ENCODE measurements around the gene ARHGAP24. TPM values are rescaled to one million over a fixed set of nuclear protein-coding genes. Genes with fewer than 3 reads are reported as not detected.

ARHGAP24 gene
- total and polyA plus RNA-seq, 12 donors: 0.72 to 53.4 (median 4.4) TPM

DNA sequence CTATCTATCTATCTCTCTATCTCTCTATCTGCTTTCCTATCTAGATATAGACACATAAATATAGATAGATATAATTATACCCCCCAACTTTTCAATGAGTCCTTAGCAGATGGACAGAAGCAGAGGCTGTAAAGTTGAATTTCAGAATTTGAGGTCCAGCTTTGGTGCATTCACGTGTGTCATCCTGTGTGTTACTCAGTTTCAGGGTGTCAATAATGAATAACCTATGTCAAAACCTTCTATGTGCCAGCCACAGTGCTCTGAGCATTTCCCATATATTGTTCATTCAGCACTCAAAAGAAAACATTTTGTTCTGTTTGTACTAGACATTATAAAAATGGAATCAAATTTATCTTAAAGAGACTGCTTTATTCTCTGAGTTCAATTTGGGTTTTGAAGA, 310.0 kb downstream of the ARHGAP24 start:
- TF ChIP-seq, protein P1, sequence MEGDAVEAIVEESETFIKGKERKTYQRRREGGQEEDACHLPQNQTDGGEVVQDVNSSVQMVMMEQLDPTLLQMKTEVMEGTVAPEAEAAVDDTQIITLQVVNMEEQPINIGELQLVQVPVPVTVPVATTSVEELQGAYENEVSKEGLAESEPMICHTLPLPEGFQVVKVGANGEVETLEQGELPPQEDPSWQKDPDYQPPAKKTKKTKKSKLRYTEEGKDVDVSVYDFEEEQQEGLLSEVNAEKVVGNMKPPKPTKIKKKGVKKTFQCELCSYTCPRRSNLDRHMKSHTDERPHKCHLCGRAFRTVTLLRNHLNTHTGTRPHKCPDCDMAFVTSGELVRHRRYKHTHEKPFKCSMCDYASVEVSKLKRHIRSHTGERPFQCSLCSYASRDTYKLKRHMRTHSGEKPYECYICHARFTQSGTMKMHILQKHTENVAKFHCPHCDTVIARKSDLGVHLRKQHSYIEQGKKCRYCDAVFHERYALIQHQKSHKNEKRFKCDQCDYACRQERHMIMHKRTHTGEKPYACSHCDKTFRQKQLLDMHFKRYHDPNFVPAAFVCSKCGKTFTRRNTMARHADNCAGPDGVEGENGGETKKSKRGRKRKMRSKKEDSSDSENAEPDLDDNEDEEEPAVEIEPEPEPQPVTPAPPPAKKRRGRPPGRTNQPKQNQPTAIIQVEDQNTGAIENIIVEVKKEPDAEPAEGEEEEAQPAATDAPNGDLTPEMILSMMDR (IDR thresholded peaks at IDR 0.05): no peak
- TF ChIP-seq POLR2A (IDR thresholded peaks at IDR 0.05): no peak
- Histone ChIP-seq H3K27me3 (no peaks in the 10 kb centered on the region), H3K36me3 (replicated peaks in 1 of 2) (no peaks in the 10 kb centered on the region), H3K4me1 (replicated peaks in 1 of 2) (no peaks in the 10 kb centered on the region), H3K4me3 (no peak overlapping the region), H3K9me3 (replicated peaks in 1 of 3) (no peaks in the 10 kb centered on the region), H3K27ac (no peak overlapping the region)
- 79 to 100% (median 83%) methylated on average over 1 of the region's 1 CpG for WGBS, 4 donors
- DNase-seq: no peak
- intact Hi-C loops (cut with DNase I): no loop called here

DNA sequence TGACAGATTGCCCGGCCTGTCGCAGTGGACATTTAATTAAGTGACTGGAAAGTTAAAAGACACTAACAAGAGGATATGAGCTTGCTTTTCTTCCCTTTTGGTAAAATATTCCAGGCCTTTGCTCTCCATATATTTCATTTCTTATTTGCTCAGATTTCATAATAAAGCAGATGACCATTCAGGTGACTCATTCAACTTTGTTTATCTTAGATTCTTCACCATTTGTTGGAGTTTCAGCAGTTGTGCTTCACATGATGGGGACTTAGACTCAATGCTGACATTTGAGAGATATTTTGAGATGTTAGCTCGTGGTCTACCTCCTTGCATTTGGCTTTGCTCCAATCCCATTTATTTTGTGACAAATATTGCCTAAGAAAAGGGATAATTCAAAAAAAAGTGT, 312.2 kb downstream of the ARHGAP24 start:
- no peaks in the 10 kb centered on the region for H3K27me3 ChIP-seq
- WGBS, 4 donors: 70 to 74% (median 71%) methylated on average over 3 of the region's 3 CpGs
- H3K9me3 ChIP-seq (replicated peaks in 1 of 3): no peaks in the 10 kb centered on the region
- TF ChIP-seq, protein P1 (IDR thresholded peaks at IDR 0.05): no peak
- no peak for TF ChIP-seq POLR2A (IDR thresholded peaks at IDR 0.05)
- H3K4me1 ChIP-seq (replicated peaks in 1 of 2): peaks cover 0 to 2% of the 10 kb centered on the region in 2 donors
- no peak overlapping the region for H3K4me3 ChIP-seq
- DNase-seq: no peak
- intact Hi-C loops (cut with DNase I): no loop called here
- no peak overlapping the region for H3K27ac ChIP-seq
- H3K36me3 ChIP-seq (replicated peaks in 1 of 2): no peaks in the 10 kb centered on the region

DNA sequence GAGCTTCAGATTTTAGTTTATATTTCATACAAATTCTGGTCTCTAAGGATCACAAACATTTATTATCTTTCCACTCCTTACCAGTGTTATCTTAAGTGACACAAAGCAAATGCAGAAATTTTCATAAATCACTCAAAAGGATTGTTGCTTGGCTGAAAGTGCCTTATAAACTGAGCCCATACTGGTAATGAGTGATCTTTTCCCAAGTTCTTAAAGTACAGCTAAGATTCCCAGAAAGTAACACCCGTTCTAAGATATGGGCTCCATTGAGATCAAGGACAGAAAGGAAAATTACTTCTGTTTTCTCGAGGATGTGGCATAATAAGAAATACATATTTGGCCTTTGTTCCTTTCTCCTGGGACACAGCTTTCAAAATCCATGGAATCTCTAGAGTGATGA, 313.7 kb downstream of the ARHGAP24 start:
- TF ChIP-seq POLR2A (IDR thresholded peaks at IDR 0.05): no peak
- TF ChIP-seq, protein P1 (IDR thresholded peaks at IDR 0.05): no peak
- no peak for DNase-seq
- H3K27ac ChIP-seq: no peak overlapping the region
- H3K4me3 ChIP-seq: no peak overlapping the region
- intact Hi-C loops (cut with DNase I): no loop called here
- H3K4me1 ChIP-seq (replicated peaks in 1 of 2): peaks cover 0 to 11% of the 10 kb centered on the region in 2 donors
- H3K27me3 ChIP-seq: no peaks in the 10 kb centered on the region
- H3K36me3 ChIP-seq (replicated peaks in 1 of 2): no peaks in the 10 kb centered on the region
- no peaks in the 10 kb centered on the region for H3K9me3 ChIP-seq (replicated peaks in 1 of 3)
- 38 to 68% (median 44%) methylated on average over 2 of the region's 2 CpGs for WGBS, 4 donors

DNA sequence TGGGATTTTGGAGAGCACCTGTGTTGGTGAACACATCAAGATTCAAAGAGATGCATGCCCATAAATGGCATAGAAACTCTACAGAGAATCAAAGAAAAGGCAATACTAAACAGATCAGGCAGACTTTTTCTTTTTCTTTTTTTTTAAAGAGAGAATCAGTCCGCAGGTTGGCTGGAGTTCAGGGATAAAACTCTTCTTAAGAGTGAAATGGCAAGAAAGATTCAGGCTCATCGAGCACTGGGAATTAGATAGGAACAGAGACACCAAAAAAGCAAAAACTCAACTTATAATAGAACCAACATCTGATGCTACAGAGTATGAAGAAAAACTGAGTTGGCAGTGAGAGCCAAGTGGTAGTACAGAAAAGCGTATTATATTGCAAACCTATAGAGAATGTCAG, 314.3 kb downstream of the ARHGAP24 start:
- no peak for DNase-seq
- no peak for TF ChIP-seq POLR2A (IDR thresholded peaks at IDR 0.05)
- Histone ChIP-seq H3K36me3 (replicated peaks in 1 of 2) (no peaks in the 10 kb centered on the region), H3K4me1 (replicated peaks in 1 of 2) (peaks cover 0 to 11% of the 10 kb centered on the region in 2 donors), H3K27ac (no peak overlapping the region), H3K4me3 (no peak overlapping the region), H3K27me3 (no peaks in the 10 kb centered on the region), H3K9me3 (replicated peaks in 1 of 3) (no peaks in the 10 kb centered on the region)
- 83 to 93% (median 87%) methylated on average over 3 of the region's 3 CpGs for WGBS, 4 donors
- intact Hi-C loops (cut with DNase I): no loop called here

DNA sequence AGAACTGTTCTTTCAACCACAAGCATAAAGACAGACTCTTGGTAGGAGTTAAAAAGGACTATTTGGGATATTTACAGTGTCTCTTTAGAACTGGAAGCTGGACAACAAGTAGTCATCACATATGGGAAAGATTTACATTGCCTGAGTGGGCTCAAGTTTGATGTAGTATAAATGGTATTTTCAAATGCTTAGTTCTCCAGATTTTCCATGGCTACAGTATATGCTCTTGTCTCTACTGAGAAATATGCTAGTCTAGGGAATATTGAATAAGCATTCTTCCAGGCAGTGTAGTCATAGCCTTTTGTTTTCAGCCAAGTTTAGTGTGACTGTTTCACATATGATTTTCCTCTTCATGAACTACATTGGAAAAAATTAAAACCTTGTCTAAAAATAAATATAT, 315.6 kb downstream of the ARHGAP24 start:
- no peak overlapping the region for H3K4me3 ChIP-seq
- H3K27ac ChIP-seq: no peak overlapping the region
- H3K27me3 ChIP-seq: no peaks in the 10 kb centered on the region
- no peaks in the 10 kb centered on the region for H3K36me3 ChIP-seq (replicated peaks in 1 of 2)
- peaks cover 0 to 11% of the 10 kb centered on the region in 2 donors for H3K4me1 ChIP-seq (replicated peaks in 1 of 2)
- no peak for DNase-seq
- TF ChIP-seq, protein P1 (IDR thresholded peaks at IDR 0.05): no peak
- TF ChIP-seq POLR2A (IDR thresholded peaks at IDR 0.05): no peak
- intact Hi-C loops (cut with DNase I): no loop called here
- H3K9me3 ChIP-seq (replicated peaks in 1 of 3): no peaks in the 10 kb centered on the region
